GM12864 (cell line): ENCODE results near the gene TMEM233.

Source experiments
- DNase-seq: peaks from one replicate; pipeline ENCODE4 v3.0.0-alpha.2; 2011; ENCODE audit warnings: low read depth
- H3K4me3 ChIP-seq: 2 replicates; pipeline ENCODE4 v1.5.1; 2011; ENCODE audit warnings: mild to moderate bottlenecking, low read depth, low read length, control low read depth
- TF ChIP-seq, protein P1 (sequence below): IDR thresholded peaks from 2 replicates; pipeline ENCODE4 v1.5.1; 2011; ENCODE audit warnings: low read depth, mild to moderate bottlenecking, moderate library complexity, low read length, control low read depth, inconsistent platforms; ENCODE audit errors: missing control alignments

The TMEM233 gene

DNA sequence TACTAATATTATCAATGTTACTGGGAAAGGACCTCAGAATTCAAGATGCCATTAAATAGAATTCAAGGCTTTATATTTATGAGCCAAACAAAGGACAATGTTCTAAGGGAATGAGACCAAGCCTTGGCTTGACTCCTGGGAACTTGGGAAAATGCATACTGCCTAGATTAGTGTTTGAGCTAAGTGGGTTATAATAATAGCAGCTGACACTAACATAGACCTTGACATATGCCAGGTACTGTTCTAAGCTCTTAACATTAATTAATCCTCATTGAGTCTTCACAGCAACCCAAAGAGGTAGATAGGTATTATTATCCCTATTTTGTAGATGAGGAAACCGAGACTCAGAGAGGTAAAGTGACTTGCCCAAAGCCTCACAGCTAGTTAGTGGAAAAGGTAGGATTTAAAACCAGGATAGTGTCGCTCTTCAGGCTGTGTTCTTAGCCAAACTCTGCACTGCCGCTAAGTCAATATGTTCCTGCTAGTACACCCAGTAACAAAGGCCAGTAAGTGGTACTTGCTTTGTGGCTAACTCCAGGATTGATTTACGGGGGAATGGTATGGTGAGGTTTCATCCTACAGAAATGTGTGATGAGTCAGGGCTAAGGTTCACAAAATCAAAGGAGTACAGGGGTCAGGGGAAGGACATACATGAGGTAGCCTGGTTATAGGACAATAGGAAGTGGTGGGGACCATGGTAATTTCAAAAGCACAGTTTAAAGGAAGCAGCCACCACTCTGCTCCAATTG lies 38.5 kb downstream of the TMEM233 start:
- no peak for DNase-seq
- TF ChIP-seq, protein P1, sequence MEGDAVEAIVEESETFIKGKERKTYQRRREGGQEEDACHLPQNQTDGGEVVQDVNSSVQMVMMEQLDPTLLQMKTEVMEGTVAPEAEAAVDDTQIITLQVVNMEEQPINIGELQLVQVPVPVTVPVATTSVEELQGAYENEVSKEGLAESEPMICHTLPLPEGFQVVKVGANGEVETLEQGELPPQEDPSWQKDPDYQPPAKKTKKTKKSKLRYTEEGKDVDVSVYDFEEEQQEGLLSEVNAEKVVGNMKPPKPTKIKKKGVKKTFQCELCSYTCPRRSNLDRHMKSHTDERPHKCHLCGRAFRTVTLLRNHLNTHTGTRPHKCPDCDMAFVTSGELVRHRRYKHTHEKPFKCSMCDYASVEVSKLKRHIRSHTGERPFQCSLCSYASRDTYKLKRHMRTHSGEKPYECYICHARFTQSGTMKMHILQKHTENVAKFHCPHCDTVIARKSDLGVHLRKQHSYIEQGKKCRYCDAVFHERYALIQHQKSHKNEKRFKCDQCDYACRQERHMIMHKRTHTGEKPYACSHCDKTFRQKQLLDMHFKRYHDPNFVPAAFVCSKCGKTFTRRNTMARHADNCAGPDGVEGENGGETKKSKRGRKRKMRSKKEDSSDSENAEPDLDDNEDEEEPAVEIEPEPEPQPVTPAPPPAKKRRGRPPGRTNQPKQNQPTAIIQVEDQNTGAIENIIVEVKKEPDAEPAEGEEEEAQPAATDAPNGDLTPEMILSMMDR = no peak
- H3K4me3 ChIP-seq = no peak overlapping the region

DNA sequence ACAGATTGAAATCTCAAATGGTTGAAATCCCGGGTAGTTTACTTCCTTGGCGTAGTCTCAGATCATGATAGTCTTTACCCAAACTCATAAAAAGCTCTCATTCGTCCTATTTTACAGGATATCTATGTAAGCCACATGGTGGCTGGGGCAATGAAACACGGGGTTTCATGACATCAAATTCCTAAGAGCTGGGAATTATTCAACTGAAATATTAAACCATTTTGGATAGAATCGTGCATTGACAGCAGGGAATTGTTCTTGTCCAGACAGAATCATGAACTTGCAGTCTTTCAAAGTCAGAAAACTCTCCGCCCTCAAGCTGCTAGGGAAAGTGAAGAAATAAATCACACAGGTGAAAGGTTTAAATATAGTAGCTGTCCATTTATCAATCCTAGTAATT lies 41.2 kb downstream of the TMEM233 start:
- no peak overlapping the region for H3K4me3 ChIP-seq
- no peak for DNase-seq
- TF ChIP-seq, protein P1 = no peak

DNA sequence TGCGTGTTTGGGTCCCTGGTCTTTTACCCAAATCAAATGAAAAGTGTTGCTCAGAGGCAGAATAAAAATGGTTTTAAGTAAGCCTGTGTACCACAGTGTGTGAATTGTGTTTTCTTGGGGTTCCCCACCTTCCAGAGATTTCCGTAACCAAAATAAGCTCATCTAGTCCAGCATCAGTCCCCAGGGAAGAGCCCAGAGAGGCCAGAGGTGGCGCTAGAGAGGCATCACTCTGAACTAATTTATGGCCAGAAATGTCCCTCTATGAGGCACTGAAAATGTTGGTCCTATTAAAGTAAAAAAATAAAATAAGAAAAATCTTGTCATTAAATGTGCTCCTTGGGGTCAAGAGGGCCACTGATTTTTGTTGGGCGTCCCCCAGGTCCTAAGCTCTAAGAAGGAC lies 49.4 kb downstream of the TMEM233 start:
- TF ChIP-seq, protein P1 = peak; percentile 45
- no peak for DNase-seq
- no peak overlapping the region for H3K4me3 ChIP-seq

DNA sequence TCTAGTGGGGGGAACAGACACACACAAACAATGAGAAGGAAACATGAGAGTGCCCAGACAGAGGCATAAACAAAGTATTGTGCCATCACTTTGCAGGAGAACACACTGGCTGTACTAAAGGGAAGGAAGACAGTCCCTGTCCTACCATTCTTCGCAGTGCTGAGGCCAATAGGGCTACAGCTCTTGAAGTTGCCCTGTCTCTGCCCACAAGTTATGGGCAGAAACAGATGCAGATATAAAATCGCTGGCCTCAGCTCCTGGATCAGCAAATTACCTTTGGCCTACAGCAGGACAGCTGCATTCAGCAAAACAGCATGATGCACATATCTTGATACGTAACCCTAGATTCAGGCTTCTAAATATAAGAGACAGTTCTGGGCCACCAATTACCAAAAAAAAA lies 51.4 kb downstream of the TMEM233 start:
- H3K4me3 ChIP-seq = no peak overlapping the region
- DNase-seq = no peak
- TF ChIP-seq, protein P1 = no peak

DNA sequence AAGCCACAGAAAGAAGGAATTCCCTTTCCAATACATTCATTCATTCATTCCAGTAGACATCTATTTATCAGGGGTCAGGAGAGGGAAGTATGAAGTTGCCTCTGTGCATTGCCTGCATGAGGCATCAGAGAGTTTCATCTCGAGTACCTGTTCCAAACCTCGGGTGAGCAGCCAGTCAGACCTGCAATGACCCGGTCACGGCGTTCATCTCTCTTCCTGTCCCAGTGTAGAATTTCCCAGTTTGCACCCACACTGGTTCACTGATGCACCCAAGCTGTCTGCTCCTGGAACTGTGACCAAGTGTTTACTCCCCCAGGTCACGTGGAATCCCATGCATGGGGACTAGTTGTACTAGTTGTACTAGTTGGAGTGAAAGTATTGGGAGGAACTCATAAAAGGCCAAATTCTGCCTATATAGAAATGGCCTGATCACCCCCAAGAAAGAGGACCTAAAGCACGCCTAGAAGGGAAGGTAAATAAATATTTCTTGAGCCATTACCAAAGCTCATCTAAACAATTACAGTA lies 52.0 kb downstream of the TMEM233 start:
- TF ChIP-seq, protein P1 = no peak
- DNase-seq = no peak

DNA sequence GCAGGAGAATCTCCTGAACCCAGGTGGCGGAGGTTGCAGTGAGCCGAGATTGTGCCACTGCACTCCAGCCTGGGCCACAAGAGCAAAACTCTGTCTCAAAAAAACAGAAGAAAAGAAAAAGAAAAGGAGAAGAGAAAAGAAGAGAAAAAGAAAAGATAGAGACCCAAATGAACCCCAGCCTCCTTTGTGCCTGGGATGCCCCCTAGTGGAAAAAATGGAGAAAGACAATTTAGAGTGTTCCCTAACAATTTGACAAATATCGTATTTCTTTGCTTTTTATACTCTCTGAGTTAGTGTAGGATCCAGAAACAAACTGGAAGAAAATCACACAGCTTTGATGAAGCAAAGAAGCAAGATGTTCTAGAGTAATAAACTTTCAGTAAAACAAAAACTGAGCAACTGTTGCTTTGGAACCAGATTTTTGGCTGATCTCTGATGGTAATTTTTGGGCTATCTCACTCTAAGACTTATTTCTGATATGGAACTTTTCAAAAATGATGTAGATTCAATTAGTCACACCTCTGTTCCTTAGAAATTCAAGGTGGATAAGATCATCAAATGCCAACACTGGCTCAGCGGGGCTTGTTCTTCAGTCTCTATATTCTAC lies 55.7 kb downstream of the TMEM233 start:
- DNase-seq = no peak
- TF ChIP-seq, protein P1 = peak; percentile 75
- no peak overlapping the region for H3K4me3 ChIP-seq

More for the DNA sequence above, 52.0 kb downstream of the TMEM233 start:
- H3K4me3 ChIP-seq = no peak overlapping the region
